NCI-H526 treated with DMSO at 0.1 percent for 48 hours (cell line): Measurements from ENCODE around the gene NKAIN2.
"Not testable (repeated sequence)": the region's sequence is repeated elsewhere in the genome, so short reads cannot be mapped to it uniquely, and the experiment has no call there.

Source experiments
- DNase-seq: peaks from one replicate; lab custom pipeline; 2025; lab: John Stamatoyannopoulos, UW

Gene NKAIN2

GRCh38 chr6:124319410-124319809 is 515.7 kb downstream of the NKAIN2 start:
- DNase-seq: no peak

- no peak for DNase-seq
Measured at GRCh38 chr6:124324237-124324636, 520.6 kb downstream of the NKAIN2 start.

- peak; percentile 54 for DNase-seq
Measured at GRCh38 chr6:124330197-124330596, 526.5 kb downstream of the NKAIN2 start.

DNA sequence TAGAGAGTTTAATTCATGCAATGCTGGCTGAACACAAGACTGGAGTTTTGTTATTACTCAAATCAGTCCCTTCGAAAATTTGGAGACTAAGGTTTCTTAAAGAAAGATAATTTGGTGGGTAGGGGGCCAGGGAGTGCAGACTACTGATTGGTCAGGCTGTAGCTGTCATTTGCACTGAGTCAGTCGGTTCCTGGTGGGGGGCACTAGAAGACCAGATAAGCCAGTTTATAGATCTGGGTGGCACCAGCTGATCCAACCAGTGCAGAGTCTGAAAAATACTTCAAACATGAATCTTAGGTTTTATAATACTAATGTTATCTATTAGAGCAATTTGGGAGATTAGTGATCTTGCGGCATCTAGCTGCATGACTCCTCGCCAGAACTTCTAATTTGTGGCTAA is 530.7 kb downstream of the NKAIN2 start:
- DNase-seq: no peak

- no peak for DNase-seq
Measured at GRCh38 chr6:124339610-124340334, 536.1 kb downstream of the NKAIN2 start.

DNA sequence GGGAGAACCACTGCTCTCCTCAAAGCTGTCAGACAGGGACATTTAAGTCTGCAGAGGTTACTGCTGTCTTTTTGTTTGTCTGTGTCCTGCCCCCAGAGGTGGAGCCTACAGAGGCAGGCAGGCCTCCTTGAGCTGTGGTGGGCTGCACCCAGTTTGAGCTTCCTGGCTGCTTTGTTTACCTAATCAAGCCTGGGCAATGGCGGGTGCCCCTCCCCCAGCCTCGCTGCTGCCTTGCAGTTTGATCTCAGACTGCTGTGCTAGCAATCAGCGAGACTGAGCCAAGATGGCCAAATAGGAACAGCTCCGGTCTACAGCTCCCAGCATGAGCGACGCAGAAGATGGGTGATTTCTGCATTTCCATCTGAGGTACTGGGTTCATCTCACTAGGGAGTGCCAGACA is 544.7 kb downstream of the NKAIN2 start:
- DNase-seq: not testable (repeated sequence)

DNA sequence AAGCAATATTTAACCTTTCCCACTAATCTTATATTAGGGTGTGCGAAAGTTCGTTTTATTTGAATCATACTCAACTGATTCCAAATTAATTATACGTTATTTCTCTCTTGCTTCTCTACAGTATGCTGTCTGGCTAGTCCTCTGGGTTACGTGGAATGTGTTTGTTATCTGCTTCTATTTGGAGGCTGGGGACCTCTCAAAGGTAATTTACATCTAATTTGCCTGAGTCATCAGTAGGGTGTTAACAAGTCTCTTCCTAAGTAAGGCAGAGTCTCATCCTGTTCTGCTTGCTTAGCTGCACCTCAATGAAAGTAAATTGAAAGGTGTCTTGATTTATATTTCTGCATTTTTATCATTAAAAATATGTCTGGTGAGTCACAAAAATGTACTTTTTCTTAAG is 551.5 kb downstream of the NKAIN2 start:
- peak; percentile 88 for DNase-seq

DNA sequence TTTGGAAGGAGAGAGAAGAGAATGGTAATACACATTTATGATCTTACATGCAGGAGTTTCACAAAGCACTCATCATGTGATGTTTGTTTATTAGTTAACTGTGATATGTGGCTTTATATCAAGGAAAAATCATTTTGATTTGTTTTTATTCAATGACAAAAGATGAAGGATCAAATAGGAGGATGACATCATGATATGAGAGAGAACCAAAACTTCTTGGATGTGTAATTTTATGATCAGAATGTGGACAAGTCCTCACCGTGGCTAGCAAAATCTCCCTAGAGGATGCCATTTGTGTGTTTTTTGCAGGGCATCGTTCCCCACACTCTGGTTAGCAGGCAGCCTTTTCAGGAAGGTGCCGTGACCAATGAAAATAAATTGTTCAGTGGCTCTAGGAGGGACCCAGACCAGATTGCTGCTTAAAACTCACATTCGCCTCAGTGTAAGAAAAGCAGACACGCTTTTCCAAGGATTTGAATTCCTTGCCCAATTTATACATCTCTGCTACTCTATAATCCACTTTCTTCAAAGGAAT is 552.7 kb downstream of the NKAIN2 start:
- DNase-seq: no peak

- DNase-seq: no peak
Measured at GRCh38 chr6:124356811-124357210, 553.1 kb downstream of the NKAIN2 start.

- no peak for DNase-seq
Measured at GRCh38 chr6:124368131-124368530, 564.5 kb downstream of the NKAIN2 start.

DNA sequence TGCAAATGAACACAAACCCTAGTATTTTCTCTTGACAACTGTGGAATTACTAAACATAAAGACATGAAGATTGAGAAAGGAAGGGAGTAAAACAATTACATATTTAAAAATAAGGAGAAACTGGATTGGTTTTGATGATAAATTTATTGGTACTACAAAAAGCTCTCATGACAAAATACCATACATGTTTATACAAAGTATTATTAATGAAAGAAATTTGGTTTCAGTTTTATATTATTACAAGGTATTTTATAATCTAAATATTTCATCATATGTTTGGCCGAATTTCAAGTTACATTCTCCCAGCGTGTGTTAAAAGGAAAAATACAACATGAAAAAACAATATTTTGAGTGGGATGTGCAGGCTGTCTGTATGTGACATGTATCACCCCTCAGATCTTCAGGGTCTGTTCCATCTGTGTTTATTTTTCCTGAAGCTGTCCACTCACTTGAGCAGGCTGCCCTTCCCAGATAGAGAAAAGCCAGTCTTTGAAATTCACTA is 568.4 kb downstream of the NKAIN2 start:
- DNase-seq: no peak

DNA sequence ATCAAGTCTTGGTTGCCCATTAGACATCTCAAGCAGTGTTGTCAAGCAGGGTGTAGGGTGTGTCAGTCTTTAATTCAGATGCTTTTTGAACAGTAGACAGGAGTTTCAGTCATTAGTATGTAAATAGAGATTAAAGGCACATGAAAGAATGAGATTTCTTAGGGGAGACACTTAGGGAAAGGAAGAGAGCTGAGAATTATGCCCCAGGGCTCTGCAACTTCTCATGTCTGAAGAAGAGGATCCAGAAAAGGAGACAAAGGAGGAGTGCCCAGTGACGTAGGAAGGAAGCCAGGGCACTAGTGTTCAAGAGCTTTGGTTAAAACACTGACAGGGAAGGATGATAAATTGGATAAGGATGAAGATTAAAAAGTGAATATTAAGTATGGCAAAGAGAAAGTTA is 569.7 kb downstream of the NKAIN2 start:
- DNase-seq: no peak

DNA sequence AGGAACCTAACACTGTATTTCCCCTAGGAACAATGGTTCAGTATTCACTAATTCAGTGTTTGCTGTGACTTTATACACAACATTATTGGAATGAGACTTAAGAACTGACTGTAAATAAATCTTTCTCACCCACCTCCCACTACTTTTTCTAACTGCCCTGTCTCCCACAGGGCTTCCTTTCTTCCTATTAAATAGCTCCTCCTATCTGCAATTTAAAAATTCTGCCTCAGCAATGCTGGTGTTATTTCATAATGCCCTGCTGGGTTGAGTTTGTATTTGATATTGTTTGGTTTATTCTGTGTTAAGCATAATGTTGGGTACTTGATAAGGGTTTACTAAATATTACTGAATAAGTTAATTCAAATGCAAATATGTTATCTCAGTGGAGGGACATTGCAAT is 585.5 kb downstream of the NKAIN2 start:
- no peak for DNase-seq

GRCh38 chr6:124393536-124393935 is 589.9 kb downstream of the NKAIN2 start:
- DNase-seq: no peak

DNA sequence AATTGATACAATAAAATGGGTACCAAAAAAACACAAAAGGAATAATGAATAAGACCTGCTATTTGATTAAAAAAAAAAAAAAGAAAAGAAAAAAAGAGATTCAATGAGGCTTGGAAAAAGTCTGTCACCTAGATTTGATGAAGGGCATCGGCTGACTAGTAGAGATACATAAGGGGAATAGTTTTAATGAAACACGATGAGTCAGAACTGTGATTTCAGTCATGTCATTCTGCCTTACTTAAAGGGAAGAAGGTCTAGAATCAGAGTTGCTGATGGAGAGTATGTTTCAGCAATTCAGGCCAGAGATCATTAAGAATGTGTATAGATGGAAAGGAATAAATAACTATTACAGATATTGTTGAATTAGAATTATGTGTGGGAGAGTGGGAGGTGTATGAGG is 592.7 kb downstream of the NKAIN2 start:
- DNase-seq: no peak

DNA sequence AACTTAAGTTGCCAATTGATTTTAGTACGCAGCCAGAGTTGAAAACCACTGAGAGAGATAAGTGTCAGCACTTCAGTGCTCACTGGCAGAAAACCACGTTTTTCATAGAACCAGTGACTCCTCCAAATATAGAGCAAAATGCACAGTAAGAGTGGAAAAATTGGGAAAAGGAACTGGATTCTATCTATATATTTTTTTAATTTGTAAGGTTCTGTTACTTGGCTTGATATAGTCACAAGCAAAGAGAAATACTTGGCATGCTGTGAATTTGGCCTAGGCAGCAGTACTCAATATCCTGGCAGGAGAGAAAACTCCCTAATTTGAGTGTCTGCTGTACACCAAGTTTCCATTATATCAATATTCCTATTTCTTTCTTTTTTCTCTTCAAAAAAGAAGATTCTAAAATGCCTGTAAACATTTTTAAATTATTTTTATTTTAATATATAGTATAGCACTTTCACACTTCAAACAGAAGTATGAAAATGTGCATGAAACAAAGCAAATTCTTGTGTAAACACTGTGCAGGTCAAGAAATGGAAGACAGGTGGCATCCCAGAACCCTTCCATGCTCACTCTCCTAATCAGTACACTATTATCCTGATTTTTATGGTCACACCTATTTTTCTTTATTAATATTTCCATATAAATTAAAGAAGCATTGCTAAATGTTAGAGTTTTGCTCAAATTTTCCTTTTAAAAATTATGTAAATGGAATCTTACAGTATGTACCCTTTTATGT is 596.8 kb downstream of the NKAIN2 start:
- DNase-seq: no peak

DNA sequence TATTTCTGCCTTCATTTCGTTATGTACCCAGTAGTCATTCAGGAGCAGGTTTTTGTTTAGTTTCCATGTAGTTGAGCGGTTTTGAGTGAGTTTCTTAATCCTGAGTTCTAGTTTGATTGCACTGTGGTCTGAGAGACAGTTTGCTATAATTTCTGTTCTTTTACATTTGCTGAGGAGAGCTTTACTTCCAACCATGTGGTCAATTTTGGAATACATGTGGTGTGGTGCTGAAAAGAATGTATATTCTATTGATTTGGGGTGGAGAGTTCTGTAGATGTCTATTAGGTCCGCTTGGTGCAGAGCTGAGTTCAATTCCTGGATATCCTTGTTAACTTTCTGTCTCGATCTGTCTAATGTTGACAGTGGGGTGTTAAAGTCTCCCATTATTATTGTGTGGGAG is 606.8 kb downstream of the NKAIN2 start:
- DNase-seq: not testable (repeated sequence)

DNA sequence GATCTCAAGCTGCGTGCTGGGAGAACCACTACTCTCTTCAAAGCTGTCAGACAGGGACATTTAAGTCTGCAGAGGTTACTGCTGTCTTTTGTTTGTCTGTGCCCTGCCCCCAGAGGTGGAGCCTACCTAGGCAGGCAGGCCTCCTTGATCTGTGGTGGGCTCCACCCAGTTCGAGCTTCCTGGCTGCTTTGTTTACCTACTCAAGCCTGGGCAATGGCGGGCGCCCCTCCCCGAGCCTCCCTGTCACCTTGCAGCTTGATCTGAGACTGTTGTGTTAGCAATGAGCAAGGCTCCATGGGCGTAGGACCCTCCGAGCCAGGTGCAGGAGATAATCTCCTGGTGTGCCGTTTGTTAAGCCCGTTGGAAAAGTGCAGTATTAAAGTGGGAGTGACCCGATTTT is 609.0 kb downstream of the NKAIN2 start:
- DNase-seq: not testable (repeated sequence)

- DNase-seq: no peak
Measured at GRCh38 chr6:124420116-124420840, 616.6 kb downstream of the NKAIN2 start.

GRCh38 chr6:124423621-124424020 is 620.0 kb downstream of the NKAIN2 start:
- no peak for DNase-seq

DNA sequence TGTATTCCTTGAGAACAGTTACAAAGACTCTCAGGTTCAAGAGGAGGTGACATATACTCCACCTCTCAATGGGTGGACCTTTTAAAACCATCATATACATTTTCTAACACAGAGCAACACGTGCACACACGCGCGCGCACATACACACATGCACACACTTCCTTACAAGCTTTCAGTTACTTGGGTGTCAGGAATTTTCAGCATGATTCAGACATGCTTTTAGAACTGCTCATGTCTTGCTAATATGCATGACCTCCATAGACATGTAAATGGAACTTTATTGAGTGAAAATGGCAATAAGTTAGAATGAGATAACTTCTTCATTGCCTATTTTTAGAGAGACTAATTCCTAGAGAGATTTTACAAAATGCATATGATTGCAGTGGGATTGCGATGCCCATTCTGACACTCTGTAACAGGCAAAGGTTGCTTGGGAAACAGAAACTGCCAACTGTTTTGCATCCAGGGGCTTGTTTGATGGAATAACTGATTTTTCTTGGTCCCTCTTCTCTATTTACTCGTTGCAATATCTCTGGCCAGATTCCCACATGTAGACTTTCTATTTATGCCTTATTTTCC is 627.2 kb downstream of the NKAIN2 start:
- DNase-seq: no peak

DNA sequence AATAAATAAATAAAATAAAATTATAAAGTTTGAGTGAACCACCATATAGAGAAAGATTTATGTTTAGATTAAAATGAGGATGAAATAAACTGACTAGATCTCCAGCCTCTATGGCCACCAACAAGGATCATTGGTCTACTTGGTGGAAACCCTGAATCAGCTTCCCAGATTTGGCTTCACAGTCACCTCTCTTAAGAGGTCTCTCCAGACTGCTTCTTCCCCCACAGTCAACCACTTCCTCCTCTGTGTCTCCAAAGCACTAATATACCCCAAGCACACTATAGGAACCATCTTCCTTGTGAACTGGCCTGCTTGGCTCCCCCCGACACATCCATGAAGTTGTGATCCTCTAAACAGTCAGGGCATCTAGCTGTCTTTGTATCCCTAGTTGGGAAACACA is 629.0 kb downstream of the NKAIN2 start:
- DNase-seq: no peak
